ENCODE results near the gene AGK.
"Not testable (repeated sequence)": the region's sequence is repeated elsewhere in the genome, so short reads cannot be mapped to it uniquely, and the experiment has no call there.

The AGK gene

GRCh38 chr7:141557360-141557759 is 6.2 kb downstream of the AGK start:
- DNase-seq: no peak

GRCh38 chr7:141557831-141558531 is 6.8 kb downstream of the AGK start:
- peak; percentile 50 for DNase-seq

- peak; percentile 55 for DNase-seq
Measured at GRCh38 chr7:141558544-141559183, 7.5 kb downstream of the AGK start.

- no peak for DNase-seq
Measured at GRCh38 chr7:141559961-141560360, 8.8 kb downstream of the AGK start.

- no peak for DNase-seq
Measured at GRCh38 chr7:141562036-141562435, 10.8 kb downstream of the AGK start.

- no peak for DNase-seq
Measured at GRCh38 chr7:141562543-141562942, 11.3 kb downstream of the AGK start.

- peak; percentile 3 for DNase-seq
Measured at GRCh38 chr7:141562972-141563371, 11.8 kb downstream of the AGK start.

- no peak for DNase-seq
Measured at GRCh38 chr7:141563956-141564623, 12.9 kb downstream of the AGK start.

- DNase-seq: no peak
Measured at GRCh38 chr7:141567432-141567831, 16.2 kb downstream of the AGK start.

GRCh38 chr7:141568227-141568626 is 17.0 kb downstream of the AGK start:
- DNase-seq: no peak

- no peak for DNase-seq
Measured at GRCh38 chr7:141571059-141571458, 19.8 kb downstream of the AGK start.

GRCh38 chr7:141572175-141572574 is 21.0 kb downstream of the AGK start:
- no peak for DNase-seq

- no peak for DNase-seq
Measured at GRCh38 chr7:141573511-141573910, 22.3 kb downstream of the AGK start.

- peak; percentile 4 for DNase-seq
Measured at GRCh38 chr7:141575164-141575563, 24.0 kb downstream of the AGK start.

GRCh38 chr7:141575654-141576448 is 24.6 kb downstream of the AGK start:
- DNase-seq: peak; percentile 7

GRCh38 chr7:141577043-141577839 is 26.0 kb downstream of the AGK start:
- DNase-seq: no peak

- DNase-seq: not testable (repeated sequence)
Measured at GRCh38 chr7:141579953-141580352, 28.7 kb downstream of the AGK start.

GRCh38 chr7:141582063-141582462 is 30.9 kb downstream of the AGK start:
- not testable (repeated sequence) for DNase-seq

- DNase-seq: no peak
Measured at GRCh38 chr7:141584935-141585334, 33.7 kb downstream of the AGK start.

- peak; percentile 91 for DNase-seq
Measured at GRCh38 chr7:141585592-141586510, 34.6 kb downstream of the AGK start.

- DNase-seq: no peak
Measured at GRCh38 chr7:141586878-141587277, 35.7 kb downstream of the AGK start.
